ENCODE measurements around the gene A1CF. TPM values are rescaled to one million over a fixed set of nuclear protein-coding genes. Genes with fewer than 3 reads are reported as not detected.

The A1CF gene
- total and polyA plus RNA-seq, 2 experiments from 2014 or later, result 0.05 TPM; not detected in 1

DNA sequence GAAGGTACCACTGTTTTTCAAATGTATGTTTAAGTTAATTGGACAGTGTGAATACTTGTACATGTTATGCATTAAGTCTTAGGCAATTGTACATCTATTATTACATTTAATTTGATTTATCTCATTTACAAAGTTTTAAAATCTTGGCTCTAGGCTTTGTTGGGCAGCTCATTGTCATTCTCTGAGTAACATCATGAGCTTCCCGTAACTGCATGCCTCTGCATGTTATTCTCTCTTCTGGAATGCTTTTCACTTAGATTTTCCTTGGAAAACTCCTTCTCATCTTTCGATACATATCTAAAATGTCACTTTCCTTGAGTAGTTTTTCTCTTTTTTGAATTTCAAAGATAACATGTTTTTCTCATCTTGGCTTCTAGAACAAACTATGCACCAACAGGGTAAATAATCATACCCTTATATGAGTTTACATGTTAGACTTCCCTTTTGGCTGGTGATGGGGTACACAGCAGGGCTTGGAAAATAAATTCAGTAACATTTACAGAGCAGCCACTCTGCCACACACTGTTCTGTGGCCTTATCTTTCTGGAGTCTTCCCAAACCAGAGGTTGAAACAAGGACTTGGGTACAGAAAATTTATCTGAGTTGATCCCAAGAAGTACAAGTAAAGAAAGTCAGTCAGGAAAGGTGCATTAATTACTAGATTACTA, 42.2 kb upstream of the A1CF start:
- H3K27me3 Mint-ChIP-seq (ENCODE audit: insufficient read depth, low read depth, poor library complexity), result no peaks in the 10 kb centered on the region
- Histone ChIP-seq H3K27me3 (ENCODE audit: insufficient read depth) (no peaks in the 10 kb centered on the region), H3K36me3 (ENCODE audit: insufficient read depth) (no peaks in the 10 kb centered on the region), H2AFZ (no peak overlapping the region), H3K4me2 (no peak overlapping the region), H3K4me1 (ENCODE audit: insufficient read depth) (no peaks in the 10 kb centered on the region), H3K4me3 (no peak overlapping the region), H4K20me1 (replicated peaks; ENCODE audit: insufficient read depth) (no peaks in the 10 kb centered on the region), H3K9me2 (ENCODE audit: insufficient read depth) (0 out of 2 replicates have a peak, but pooled peaks cover 4% of the 10 kb centered on the region), H3K27ac (ENCODE audit: low read depth) (no peak overlapping the region), H3F3A (replicated peaks; ENCODE audit: low read depth) (no peaks in the 10 kb centered on the region), H3K79me2 (replicated peaks; ENCODE audit: insufficient read depth) (no peaks in the 10 kb centered on the region)
- H3K4me1 Mint-ChIP-seq, result no peaks in the 10 kb centered on the region
- H3K4me3 Mint-ChIP-seq, result no peak overlapping the region
- TF ChIP-seq, protein P1, sequence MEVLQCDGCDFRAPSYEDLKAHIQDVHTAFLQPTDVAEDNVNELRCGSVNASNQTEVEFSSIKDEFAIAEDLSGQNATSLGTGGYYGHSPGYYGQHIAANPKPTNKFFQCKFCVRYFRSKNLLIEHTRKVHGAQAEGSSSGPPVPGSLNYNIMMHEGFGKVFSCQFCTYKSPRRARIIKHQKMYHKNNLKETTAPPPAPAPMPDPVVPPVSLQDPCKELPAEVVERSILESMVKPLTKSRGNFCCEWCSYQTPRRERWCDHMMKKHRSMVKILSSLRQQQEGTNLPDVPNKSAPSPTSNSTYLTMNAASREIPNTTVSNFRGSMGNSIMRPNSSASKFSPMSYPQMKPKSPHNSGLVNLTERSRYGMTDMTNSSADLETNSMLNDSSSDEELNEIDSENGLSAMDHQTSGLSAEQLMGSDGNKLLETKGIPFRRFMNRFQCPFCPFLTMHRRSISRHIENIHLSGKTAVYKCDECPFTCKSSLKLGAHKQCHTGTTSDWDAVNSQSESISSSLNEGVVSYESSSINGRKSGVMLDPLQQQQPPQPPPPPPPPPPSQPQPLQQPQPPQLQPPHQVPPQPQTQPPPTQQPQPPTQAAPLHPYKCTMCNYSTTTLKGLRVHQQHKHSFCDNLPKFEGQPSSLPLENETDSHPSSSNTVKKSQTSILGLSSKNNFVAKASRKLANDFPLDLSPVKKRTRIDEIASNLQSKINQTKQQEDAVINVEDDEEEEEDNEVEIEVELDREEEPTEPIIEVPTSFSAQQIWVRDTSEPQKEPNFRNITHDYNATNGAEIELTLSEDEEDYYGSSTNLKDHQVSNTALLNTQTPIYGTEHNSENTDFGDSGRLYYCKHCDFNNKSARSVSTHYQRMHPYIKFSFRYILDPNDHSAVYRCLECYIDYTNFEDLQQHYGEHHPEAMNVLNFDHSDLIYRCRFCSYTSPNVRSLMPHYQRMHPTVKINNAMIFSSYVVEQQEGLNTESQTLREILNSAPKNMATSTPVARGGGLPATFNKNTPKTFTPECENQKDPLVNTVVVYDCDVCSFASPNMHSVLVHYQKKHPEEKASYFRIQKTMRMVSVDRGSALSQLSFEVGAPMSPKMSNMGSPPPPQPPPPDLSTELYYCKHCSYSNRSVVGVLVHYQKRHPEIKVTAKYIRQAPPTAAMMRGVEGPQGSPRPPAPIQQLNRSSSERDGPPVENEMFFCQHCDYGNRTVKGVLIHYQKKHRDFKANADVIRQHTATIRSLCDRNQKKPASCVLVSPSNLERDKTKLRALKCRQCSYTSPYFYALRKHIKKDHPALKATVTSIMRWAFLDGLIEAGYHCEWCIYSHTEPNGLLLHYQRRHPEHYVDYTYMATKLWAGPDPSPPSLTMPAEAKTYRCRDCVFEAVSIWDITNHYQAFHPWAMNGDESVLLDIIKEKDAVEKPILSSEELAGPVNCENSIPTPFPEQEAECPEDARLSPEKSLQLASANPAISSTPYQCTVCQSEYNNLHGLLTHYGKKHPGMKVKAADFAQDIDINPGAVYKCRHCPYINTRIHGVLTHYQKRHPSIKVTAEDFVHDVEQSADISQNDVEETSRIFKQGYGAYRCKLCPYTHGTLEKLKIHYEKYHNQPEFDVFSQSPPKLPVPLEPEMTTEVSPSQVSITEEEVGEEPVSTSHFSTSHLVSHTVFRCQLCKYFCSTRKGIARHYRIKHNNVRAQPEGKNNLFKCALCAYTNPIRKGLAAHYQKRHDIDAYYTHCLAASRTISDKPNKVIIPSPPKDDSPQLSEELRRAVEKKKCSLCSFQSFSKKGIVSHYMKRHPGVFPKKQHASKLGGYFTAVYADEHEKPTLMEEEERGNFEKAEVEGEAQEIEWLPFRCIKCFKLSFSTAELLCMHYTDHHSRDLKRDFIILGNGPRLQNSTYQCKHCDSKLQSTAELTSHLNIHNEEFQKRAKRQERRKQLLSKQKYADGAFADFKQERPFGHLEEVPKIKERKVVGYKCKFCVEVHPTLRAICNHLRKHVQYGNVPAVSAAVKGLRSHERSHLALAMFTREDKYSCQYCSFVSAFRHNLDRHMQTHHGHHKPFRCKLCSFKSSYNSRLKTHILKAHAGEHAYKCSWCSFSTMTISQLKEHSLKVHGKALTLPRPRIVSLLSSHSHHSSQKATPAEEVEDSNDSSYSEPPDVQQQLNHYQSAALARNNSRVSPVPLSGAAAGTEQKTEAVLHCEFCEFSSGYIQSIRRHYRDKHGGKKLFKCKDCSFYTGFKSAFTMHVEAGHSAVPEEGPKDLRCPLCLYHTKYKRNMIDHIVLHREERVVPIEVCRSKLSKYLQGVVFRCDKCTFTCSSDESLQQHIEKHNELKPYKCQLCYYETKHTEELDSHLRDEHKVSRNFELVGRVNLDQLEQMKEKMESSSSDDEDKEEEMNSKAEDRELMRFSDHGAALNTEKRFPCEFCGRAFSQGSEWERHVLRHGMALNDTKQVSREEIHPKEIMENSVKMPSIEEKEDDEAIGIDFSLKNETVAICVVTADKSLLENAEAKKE (CRISPR knock-in tag; IDR thresholded peaks at IDR 0.05), result no peak
- no peak for TF ChIP-seq EZH2 (IDR thresholded peaks at IDR 0.05; ENCODE audit: low read depth, unreplicated experiment)
- no peak for TF ChIP-seq ZNF114 (CRISPR knock-in tag; IDR thresholded peaks at IDR 0.05)
- TF ChIP-seq ETS1 (IDR thresholded peaks at IDR 0.05), result no peak
- TF ChIP-seq NANOG (IDR thresholded peaks at IDR 0.05; ENCODE audit: borderline replicate concordance), result no peak
- TF ChIP-seq JUNB (IDR thresholded peaks at IDR 0.05; ENCODE audit: unreplicated experiment), result no peak
- no peak for TF ChIP-seq POLR2AphosphoS5 (IDR thresholded peaks at IDR 0.05; ENCODE audit: low read depth)
- TF ChIP-seq REST (IDR thresholded peaks at IDR 0.05; ENCODE audit: unreplicated experiment), result no peak
- TF ChIP-seq EZH2phosphoT487 (IDR thresholded peaks at IDR 0.05; ENCODE audit: unreplicated experiment), result no peak
- no peak for TF ChIP-seq STAT1 (IDR thresholded peaks at IDR 0.05; ENCODE audit: unreplicated experiment)
- no peak for TF ChIP-seq CREB1 (CRISPR knock-in tag; IDR thresholded peaks at IDR 0.05; ENCODE audit: low read depth)
- no peak for TF ChIP-seq ZNF331 (CRISPR knock-in tag; IDR thresholded peaks at IDR 0.05; ENCODE audit: low read depth)
- no peak for TF ChIP-seq CTCF (conservative IDR thresholded peaks at IDR 0.05; ENCODE audit: low read depth in 2 of 2)
- DNase-seq (ENCODE audit: low spot score) (no peak), ATAC-seq (no peak)
- peaks cover 25% of the 10 kb centered on the region for H3K9me3 Mint-ChIP-seq
- peaks cover 14% of the 10 kb centered on the region for H3K36me3 Mint-ChIP-seq (ENCODE audit: low read depth)
- H3K27ac Mint-ChIP-seq, result no peak overlapping the region
